ENCODE results near the gene BBX. TPM values are rescaled to one million over a fixed set of nuclear protein-coding genes. Genes with fewer than 3 reads are reported as not detected.

BBX gene
- total RNA-seq, 1 experiment from 2014 or later: 45.0 TPM

- ATAC-seq (no peak), DNase-seq (ENCODE audit: low spot score) (no peak)
- Mint-ChIP-seq H3K4me3 (no peak overlapping the region), H3K36me3 (no peaks in the 10 kb centered on the region), H3K9me3 (no peaks in the 10 kb centered on the region), H3K27ac (no peak overlapping the region), H3K27me3 (ENCODE audit: low read depth) (no peaks in the 10 kb centered on the region; the same call in 1 of the 2 replicates), H3K4me1 (peaks cover 7% of the 10 kb centered on the region; the same call in 1 of the 2 replicates)
- ChIA-PET CTCF (no interaction called here), POLR2A (no interaction called here)
- no peak for TF ChIP-seq ETV6 (CRISPR knock-in tag; IDR thresholded peaks at IDR 0.05)
- TF ChIP-seq, protein P1, sequence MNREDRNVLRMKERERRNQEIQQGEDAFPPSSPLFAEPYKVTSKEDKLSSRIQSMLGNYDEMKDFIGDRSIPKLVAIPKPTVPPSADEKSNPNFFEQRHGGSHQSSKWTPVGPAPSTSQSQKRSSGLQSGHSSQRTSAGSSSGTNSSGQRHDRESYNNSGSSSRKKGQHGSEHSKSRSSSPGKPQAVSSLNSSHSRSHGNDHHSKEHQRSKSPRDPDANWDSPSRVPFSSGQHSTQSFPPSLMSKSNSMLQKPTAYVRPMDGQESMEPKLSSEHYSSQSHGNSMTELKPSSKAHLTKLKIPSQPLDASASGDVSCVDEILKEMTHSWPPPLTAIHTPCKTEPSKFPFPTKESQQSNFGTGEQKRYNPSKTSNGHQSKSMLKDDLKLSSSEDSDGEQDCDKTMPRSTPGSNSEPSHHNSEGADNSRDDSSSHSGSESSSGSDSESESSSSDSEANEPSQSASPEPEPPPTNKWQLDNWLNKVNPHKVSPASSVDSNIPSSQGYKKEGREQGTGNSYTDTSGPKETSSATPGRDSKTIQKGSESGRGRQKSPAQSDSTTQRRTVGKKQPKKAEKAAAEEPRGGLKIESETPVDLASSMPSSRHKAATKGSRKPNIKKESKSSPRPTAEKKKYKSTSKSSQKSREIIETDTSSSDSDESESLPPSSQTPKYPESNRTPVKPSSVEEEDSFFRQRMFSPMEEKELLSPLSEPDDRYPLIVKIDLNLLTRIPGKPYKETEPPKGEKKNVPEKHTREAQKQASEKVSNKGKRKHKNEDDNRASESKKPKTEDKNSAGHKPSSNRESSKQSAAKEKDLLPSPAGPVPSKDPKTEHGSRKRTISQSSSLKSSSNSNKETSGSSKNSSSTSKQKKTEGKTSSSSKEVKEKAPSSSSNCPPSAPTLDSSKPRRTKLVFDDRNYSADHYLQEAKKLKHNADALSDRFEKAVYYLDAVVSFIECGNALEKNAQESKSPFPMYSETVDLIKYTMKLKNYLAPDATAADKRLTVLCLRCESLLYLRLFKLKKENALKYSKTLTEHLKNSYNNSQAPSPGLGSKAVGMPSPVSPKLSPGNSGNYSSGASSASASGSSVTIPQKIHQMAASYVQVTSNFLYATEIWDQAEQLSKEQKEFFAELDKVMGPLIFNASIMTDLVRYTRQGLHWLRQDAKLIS (CRISPR knock-in tag; IDR thresholded peaks at IDR 0.05; ENCODE audit: borderline replicate concordance): no peak
- no peak for TF ChIP-seq ZNF263 (CRISPR knock-in tag; IDR thresholded peaks at IDR 0.05; ENCODE audit: low read depth)
- no peak for TF ChIP-seq RELA (CRISPR knock-in tag; IDR thresholded peaks at IDR 0.05; ENCODE audit: borderline replicate concordance)
- TF ChIP-seq, protein P2, sequence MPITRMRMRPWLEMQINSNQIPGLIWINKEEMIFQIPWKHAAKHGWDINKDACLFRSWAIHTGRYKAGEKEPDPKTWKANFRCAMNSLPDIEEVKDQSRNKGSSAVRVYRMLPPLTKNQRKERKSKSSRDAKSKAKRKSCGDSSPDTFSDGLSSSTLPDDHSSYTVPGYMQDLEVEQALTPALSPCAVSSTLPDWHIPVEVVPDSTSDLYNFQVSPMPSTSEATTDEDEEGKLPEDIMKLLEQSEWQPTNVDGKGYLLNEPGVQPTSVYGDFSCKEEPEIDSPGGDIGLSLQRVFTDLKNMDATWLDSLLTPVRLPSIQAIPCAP (CRISPR knock-in tag; IDR thresholded peaks at IDR 0.05): no peak
- TF ChIP-seq KAT7 (CRISPR knock-in tag; IDR thresholded peaks at IDR 0.05; ENCODE audit: borderline replicate concordance): no peak
- TF ChIP-seq NR3C1 (CRISPR knock-in tag; conservative IDR thresholded peaks at IDR 0.05; ENCODE audit: low read depth): no peak
- no peak for TF ChIP-seq FOXK1 (CRISPR knock-in tag; IDR thresholded peaks at IDR 0.05)
- TF ChIP-seq OVOL2 (CRISPR knock-in tag; IDR thresholded peaks at IDR 0.05; ENCODE audit: borderline replicate concordance): no peak
- TF ChIP-seq, protein P3, sequence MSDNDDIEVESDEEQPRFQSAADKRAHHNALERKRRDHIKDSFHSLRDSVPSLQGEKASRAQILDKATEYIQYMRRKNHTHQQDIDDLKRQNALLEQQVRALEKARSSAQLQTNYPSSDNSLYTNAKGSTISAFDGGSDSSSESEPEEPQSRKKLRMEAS (CRISPR knock-in tag; IDR thresholded peaks at IDR 0.05): no peak
- TF ChIP-seq AR (CRISPR knock-in tag; IDR thresholded peaks at IDR 0.05): no peak
- no peak for TF ChIP-seq SP1 (CRISPR knock-in tag; conservative IDR thresholded peaks at IDR 0.05)
- no peak for TF ChIP-seq ELF4 (CRISPR knock-in tag; IDR thresholded peaks at IDR 0.05; ENCODE audit: low read depth)
- TF ChIP-seq ZNF317 (CRISPR knock-in tag; IDR thresholded peaks at IDR 0.05; ENCODE audit: borderline replicate concordance, low read depth): no peak
- no peak for TF ChIP-seq ERG (CRISPR knock-in tag; IDR thresholded peaks at IDR 0.05)
- no peak for TF ChIP-seq JAZF1 (CRISPR knock-in tag; IDR thresholded peaks at IDR 0.05)
- TF ChIP-seq GTF2I (CRISPR knock-in tag; conservative IDR thresholded peaks at IDR 0.05): no peak
- no peak for TF ChIP-seq IRF2 (CRISPR knock-in tag; IDR thresholded peaks at IDR 0.05; ENCODE audit: borderline replicate concordance, low read depth)
Measured at GRCh38 chr3:107829185-107829584, 306.4 kb downstream of the BBX start.

Measured in WTC11 (cell line).